Amniotic epithelial cell (primary cell): ENCODE results near the gene ADORA2A.
A peak's percentile ranks its signal among the peaks of the same experiment; 100 is the strongest.

ENCODE experiments used
- DNase-seq: peaks from one replicate; pipeline ENCODE4 v3.0.0-alpha.2; 2010; ENCODE audit warnings: low read depth

ADORA2A gene

GRCh38 chr22:24453853-24454252 is 26.5 kb downstream of the ADORA2A start:
- DNase-seq: no peak

GRCh38 chr22:24455039-24455438 is 27.6 kb downstream of the ADORA2A start:
- no peak for DNase-seq

GRCh38 chr22:24455751-24456426 is 28.5 kb downstream of the ADORA2A start:
- no peak for DNase-seq

GRCh38 chr22:24457894-24458420 is 30.6 kb downstream of the ADORA2A start:
- DNase-seq: no peak

GRCh38 chr22:24459911-24460310 is 32.5 kb downstream of the ADORA2A start:
- DNase-seq: no peak

GRCh38 chr22:24460418-24461089 is 33.2 kb downstream of the ADORA2A start:
- DNase-seq: peak; percentile 63

- no peak for DNase-seq
Observed at GRCh38 chr22:24463071-24463760, 35.8 kb downstream of the ADORA2A start.

- DNase-seq: peak; percentile 97
Observed at GRCh38 chr22:24465566-24465965, 38.2 kb downstream of the ADORA2A start.

- no peak for DNase-seq
Observed at GRCh38 chr22:24465975-24466374, 38.6 kb downstream of the ADORA2A start.

- DNase-seq: peak; percentile 62
Observed at GRCh38 chr22:24466716-24467328, 39.4 kb downstream of the ADORA2A start.

- DNase-seq: no peak
Observed at GRCh38 chr22:24467340-24467739, 39.9 kb downstream of the ADORA2A start.

GRCh38 chr22:24471570-24471969 is 44.2 kb downstream of the ADORA2A start:
- peak; percentile 37 for DNase-seq

- no peak for DNase-seq
Observed at GRCh38 chr22:24473284-24473683, 45.9 kb downstream of the ADORA2A start.

GRCh38 chr22:24474221-24474620 is 46.8 kb downstream of the ADORA2A start:
- peak; percentile 89 for DNase-seq

GRCh38 chr22:24474649-24475255 is 47.4 kb downstream of the ADORA2A start:
- DNase-seq: peak; percentile 16

GRCh38 chr22:24481641-24482040 is 54.2 kb downstream of the ADORA2A start:
- DNase-seq: no peak

GRCh38 chr22:24482575-24482974 is 55.2 kb downstream of the ADORA2A start:
- peak; percentile 85 for DNase-seq

- no peak for DNase-seq
Observed at GRCh38 chr22:24482998-24483397, 55.6 kb downstream of the ADORA2A start.

- no peak for DNase-seq
Observed at GRCh38 chr22:24483976-24484545, 56.7 kb downstream of the ADORA2A start.

GRCh38 chr22:24485170-24485569 is 57.8 kb downstream of the ADORA2A start:
- no peak for DNase-seq

- peak; percentile 15 for DNase-seq
Observed at GRCh38 chr22:24485608-24486007, 58.2 kb downstream of the ADORA2A start.

GRCh38 chr22:24486501-24486921 is 59.1 kb downstream of the ADORA2A start:
- peak; percentile 78 for DNase-seq
